Keratinocyte (primary cell): ENCODE results near the gene SLC6A7. TPM values are rescaled to one million over a fixed set of nuclear protein-coding genes. Genes with fewer than 3 reads are reported as not detected.
A peak's percentile ranks its signal among the peaks of the same experiment; 100 is the strongest.

ENCODE experiments used
- DNase-seq: peaks from one replicate; pipeline ENCODE4 v3.0.0-alpha.2; 2011; ENCODE audit warnings: low read depth, missing footprints, low spot score
- FAIRE-seq: peaks from 2 replicates; lab custom pipeline; 2011; peaks lifted over from hg19 to GRCh38; lab: Jason Lieb, UNC
- H2AFZ ChIP-seq: 2 replicates; pipeline ENCODE4 v1.6.0; 2012; ENCODE audit warnings: low read length, control low read depth, inconsistent platforms; ENCODE audit not compliant: control insufficient read depth
- H3K27ac ChIP-seq: 2 replicates; pipeline ENCODE4 v1.5.1; 2011; ENCODE audit warnings: low read length; ENCODE audit not compliant: control insufficient read depth, insufficient read depth
- H3K27me3 ChIP-seq: 3 replicates; pipeline ENCODE4 v1.6.0; 2011; ENCODE audit warnings: low read length; ENCODE audit not compliant: control insufficient read depth, insufficient read depth; ENCODE audit errors: extremely low read depth
- H3K36me3 ChIP-seq, 2 experiments: 2 replicates in 1 of 2; 3 replicates in 1 of 2; pipeline ENCODE4 v1.5.1; 2011; ENCODE audit warnings: low read length in 2 of 2, mild to moderate bottlenecking in 1 of 2; ENCODE audit not compliant: control insufficient read depth in 2 of 2, insufficient read depth in 2 of 2; ENCODE audit errors: extremely low read depth in 1 of 2
- H3K4me1 ChIP-seq: 3 replicates; pipeline ENCODE4 v1.5.1; 2011; ENCODE audit warnings: low read length; ENCODE audit not compliant: control insufficient read depth, insufficient read depth; ENCODE audit errors: extremely low read depth
- H3K4me2 ChIP-seq: 3 replicates; pipeline ENCODE4 v1.6.0; 2011; ENCODE audit warnings: low read depth, low read length; ENCODE audit not compliant: control insufficient read depth, insufficient read depth; ENCODE audit errors: extremely low read depth
- H3K4me3 ChIP-seq, 3 experiments: fragments of 200-600 bp in 1 of 3; sonication (generic) in 1 of 3; 2 replicates in 2 of 3; 3 replicates in 1 of 3; pipeline ENCODE4 v1.5.1; 2011 to 2016; ENCODE audit warnings: low read length in 3 of 3, mild to moderate bottlenecking in 3 of 3, control low read depth in 2 of 3, inconsistent platforms in 1 of 3, low read depth in 1 of 3, mixed read lengths in 1 of 3, mixed run types in 1 of 3, moderate library complexity in 1 of 3; ENCODE audit not compliant: control insufficient read depth in 2 of 3, insufficient read depth in 2 of 3; ENCODE audit errors: extremely low read depth in 1 of 3
- H3K79me2 ChIP-seq: 2 replicates; pipeline ENCODE4 v1.6.0; 2012; ENCODE audit warnings: low read length; ENCODE audit not compliant: control insufficient read depth, insufficient read depth
- H3K9ac ChIP-seq: 3 replicates; pipeline ENCODE4 v1.6.0; 2011; ENCODE audit warnings: low read length; ENCODE audit not compliant: control insufficient read depth, insufficient read depth; ENCODE audit errors: extremely low read depth
- H3K9me1 ChIP-seq: 3 replicates; pipeline ENCODE4 v1.6.0; 2011; ENCODE audit warnings: low read length; ENCODE audit not compliant: control insufficient read depth, insufficient read depth; ENCODE audit errors: extremely low read depth
- H3K9me3 ChIP-seq: 2 replicates; pipeline ENCODE4 v1.5.1; 2012; ENCODE audit warnings: low read depth, low read length; ENCODE audit not compliant: control insufficient read depth
- H4K20me1 ChIP-seq: 3 replicates; pipeline ENCODE4 v1.6.0; 2011; ENCODE audit warnings: low read length; ENCODE audit not compliant: control insufficient read depth, insufficient read depth; ENCODE audit errors: extremely low read depth
- EZH2 ChIP-seq: IDR thresholded peaks from one replicate; pipeline ENCODE4 v1.6.1; 2012; ENCODE audit warnings: inconsistent platforms, mild to moderate bottlenecking, low read length, moderate library complexity
- dilution Hi-C: fragments of 300-500 bp; cut with MboI; formaldehyde crosslinking; loops from one replicate; pipeline ENCODE4 v1.7.0; 2020; ENCODE audit warnings: low sequenced_read_pairs; ENCODE audit not compliant: extremely low pct_ligation_motif_present
- polyA plus RNA-seq, 5 experiments: library from polyadenylated mRNA; depleted of rRNA in 3 of 5; stranded (reverse) in 3 of 5; stranded (forward) in 1 of 5; unstranded in 1 of 5; fragments of >200 nt; gene quantifications; 1 replicate in 1 of 5; 2 replicates in 3 of 5; 3 replicates in 1 of 5; pipeline versions ENCODE4 v1.2.1 to v1.2.3, GENCODE V29; 2011 to 2012; ENCODE audit warnings: missing spikeins in 2 of 5, low read depth in 1 of 5, low replicate concordance in 1 of 5
- TF ChIP-seq, protein P1 (sequence below), 3 experiments: IDR thresholded peaks in 1 of 3; conservative IDR thresholded peaks in 1 of 3; optimal IDR thresholded peaks in 1 of 3; 2 replicates in 2 of 3; 3 replicates in 1 of 3; pipeline versions ENCODE3 to v1.5.1; 2011; ENCODE audit warnings: low read length in 3 of 3, mild to moderate bottlenecking in 3 of 3, moderate library complexity in 2 of 3, control low read depth in 1 of 3, inconsistent platforms in 1 of 3; ENCODE audit not compliant: insufficient read depth in 2 of 3; ENCODE audit errors: extremely low read depth in 1 of 3

Gene SLC6A7
- polyA plus RNA-seq, 1 donor (not counting 4 experiments of a cell fraction or from before 2014, with no cell fraction given), result not detected

DNA sequence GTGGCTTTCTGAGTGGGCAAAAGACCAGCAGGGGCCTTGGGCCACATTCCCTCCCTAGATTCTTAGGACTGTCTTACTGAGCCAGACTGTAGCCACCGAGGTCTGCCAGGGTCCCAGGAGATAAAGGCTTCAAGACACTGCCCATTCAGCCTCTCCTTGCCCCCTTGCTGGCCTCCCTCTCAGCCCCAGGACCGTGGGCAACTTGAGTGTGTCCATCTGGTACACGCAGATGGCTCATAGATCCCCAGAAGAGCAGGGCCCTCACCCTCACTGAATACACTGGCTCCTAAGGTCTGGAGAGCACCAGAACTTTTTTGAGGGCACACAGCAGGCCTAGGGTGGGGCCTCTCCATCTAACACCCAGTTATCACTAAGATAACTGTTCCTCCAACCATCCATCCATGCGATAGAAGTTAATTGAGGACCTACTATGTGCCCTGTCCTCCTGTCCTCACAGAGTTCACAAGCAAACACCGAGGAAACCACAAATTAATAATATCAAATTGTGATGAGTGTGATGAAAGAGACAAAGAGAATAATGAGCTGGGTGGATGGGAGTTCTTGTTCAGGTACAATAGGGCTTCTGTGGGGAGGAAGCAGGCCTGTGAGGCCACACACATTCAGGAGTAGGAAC, 29.3 kb upstream of the SLC6A7 start:
- no peaks in the 10 kb centered on the region for H3K79me2 ChIP-seq
- no peak overlapping the region for H3K27ac ChIP-seq
- no peak overlapping the region for H3K4me2 ChIP-seq
- no peak overlapping the region for H3K4me3 ChIP-seq
- FAIRE-seq (no peak), DNase-seq (no peak)
- H4K20me1 ChIP-seq, result no peaks in the 10 kb centered on the region
- no peaks in the 10 kb centered on the region for H3K9me3 ChIP-seq
- H3K4me1 ChIP-seq, result no peaks in the 10 kb centered on the region
- H3K36me3 ChIP-seq, result no peaks in the 10 kb centered on the region
- no peak overlapping the region for H2AFZ ChIP-seq
- peaks cover 11% of the 10 kb centered on the region for H3K27me3 ChIP-seq
- no peak for TF ChIP-seq EZH2
- dilution Hi-C loops, result no loop called here
- no peak overlapping the region for H3K9ac ChIP-seq
- H3K9me1 ChIP-seq, result no peaks in the 10 kb centered on the region

DNA sequence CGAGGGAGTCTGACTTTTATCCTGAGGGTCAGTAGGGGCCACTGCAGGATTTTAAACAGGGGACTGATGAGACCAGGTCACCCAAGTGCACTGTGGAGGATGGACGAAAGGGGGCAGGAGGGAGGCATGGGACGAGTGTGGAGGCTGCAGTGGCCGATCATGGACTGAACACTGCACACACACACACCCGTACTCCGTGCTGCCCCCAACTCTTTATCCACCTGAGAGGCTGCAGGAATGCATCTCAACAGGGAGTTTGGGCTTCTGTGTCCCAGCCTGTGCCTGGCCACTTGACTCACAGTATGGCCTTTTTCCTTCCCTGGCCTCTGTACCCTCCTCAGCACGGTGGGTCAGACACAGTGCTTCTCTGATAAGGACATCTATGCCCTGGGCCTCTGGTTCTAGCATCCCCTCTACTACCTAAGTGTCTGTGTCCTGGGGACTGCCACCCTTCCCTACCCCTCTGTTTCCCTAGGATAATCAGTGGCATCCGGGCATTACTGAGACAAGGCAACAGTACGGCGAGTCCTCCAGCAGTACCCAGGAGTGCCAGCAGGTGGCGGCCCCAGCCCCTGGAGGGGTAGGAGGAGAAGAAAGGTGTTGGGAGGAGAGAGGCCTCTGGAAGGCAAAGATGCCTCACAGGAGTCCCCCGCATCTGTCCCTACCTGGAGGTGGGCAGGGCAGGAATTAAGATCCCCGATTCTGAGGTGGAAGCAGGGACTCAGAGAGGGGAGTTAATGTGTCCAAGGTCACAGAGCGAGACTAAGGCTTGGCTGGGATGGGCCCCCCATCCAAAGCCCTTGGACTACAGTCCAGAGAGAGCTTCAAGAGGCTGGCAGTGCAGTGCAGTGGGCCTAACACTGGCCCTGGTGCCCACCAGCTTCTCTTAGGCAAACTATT, 28.4 kb upstream of the SLC6A7 start:
- Histone ChIP-seq H3K27ac (no peak overlapping the region), H3K4me3 (no peak overlapping the region), H3K9me3 (no peaks in the 10 kb centered on the region), H3K36me3 (no peaks in the 10 kb centered on the region), H3K9me1 (no peaks in the 10 kb centered on the region), H3K4me2 (no peak overlapping the region), H3K79me2 (no peaks in the 10 kb centered on the region), H4K20me1 (no peaks in the 10 kb centered on the region), H3K4me1 (no peaks in the 10 kb centered on the region), H2AFZ (no peak overlapping the region), H3K9ac (no peak overlapping the region), H3K27me3 (peaks cover 9% of the 10 kb centered on the region)
- dilution Hi-C loops, result no loop called here
- FAIRE-seq, result no peak
- DNase-seq, result peak; percentile 4
- TF ChIP-seq EZH2, result no peak
- TF ChIP-seq, protein P1, sequence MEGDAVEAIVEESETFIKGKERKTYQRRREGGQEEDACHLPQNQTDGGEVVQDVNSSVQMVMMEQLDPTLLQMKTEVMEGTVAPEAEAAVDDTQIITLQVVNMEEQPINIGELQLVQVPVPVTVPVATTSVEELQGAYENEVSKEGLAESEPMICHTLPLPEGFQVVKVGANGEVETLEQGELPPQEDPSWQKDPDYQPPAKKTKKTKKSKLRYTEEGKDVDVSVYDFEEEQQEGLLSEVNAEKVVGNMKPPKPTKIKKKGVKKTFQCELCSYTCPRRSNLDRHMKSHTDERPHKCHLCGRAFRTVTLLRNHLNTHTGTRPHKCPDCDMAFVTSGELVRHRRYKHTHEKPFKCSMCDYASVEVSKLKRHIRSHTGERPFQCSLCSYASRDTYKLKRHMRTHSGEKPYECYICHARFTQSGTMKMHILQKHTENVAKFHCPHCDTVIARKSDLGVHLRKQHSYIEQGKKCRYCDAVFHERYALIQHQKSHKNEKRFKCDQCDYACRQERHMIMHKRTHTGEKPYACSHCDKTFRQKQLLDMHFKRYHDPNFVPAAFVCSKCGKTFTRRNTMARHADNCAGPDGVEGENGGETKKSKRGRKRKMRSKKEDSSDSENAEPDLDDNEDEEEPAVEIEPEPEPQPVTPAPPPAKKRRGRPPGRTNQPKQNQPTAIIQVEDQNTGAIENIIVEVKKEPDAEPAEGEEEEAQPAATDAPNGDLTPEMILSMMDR (optimal IDR thresholded peaks at IDR 0.05 in 1 of 3, IDR thresholded peaks at IDR 0.05 in 1 of 3, conservative IDR thresholded peaks at IDR 0.05 in 1 of 3; ENCODE audit: extremely low read depth in 1 of 3, insufficient read depth in 2 of 3, low read length in 3 of 3), result peak; percentile 95 to 97 (median 97)
